GM18498 (cell line): ENCODE results near the gene OR4D1.

Experiments
- ATAC-seq: cut with Tn5 transposase; IDR thresholded peaks from one replicate; pipeline ENCODE4 v1.9.1; 2021; ENCODE audit warnings: mild to moderate bottlenecking, moderate library complexity; ENCODE audit not compliant: unreplicated experiment

OR4D1 gene

GRCh38 chr17:58153046-58153445, 4.9 kb downstream of the OR4D1 start:
- ATAC-seq = no peak

GRCh38 chr17:58153671-58154070, 5.5 kb downstream of the OR4D1 start:
- ATAC-seq = no peak

- ATAC-seq = no peak
Observed at GRCh38 chr17:58156839-58157803, 8.9 kb downstream of the OR4D1 start.

GRCh38 chr17:58158181-58158580, 10.0 kb downstream of the OR4D1 start:
- ATAC-seq = no peak

- ATAC-seq = no peak
Observed at GRCh38 chr17:58161566-58161965, 13.4 kb downstream of the OR4D1 start.

- no peak for ATAC-seq
Observed at GRCh38 chr17:58165981-58166380, 17.8 kb downstream of the OR4D1 start.

GRCh38 chr17:58166682-58167081, 18.5 kb downstream of the OR4D1 start, which contains the start of gene OR4D2:
TSS of gene OR4D2 (plus strand) at chr17:58166982. CDS start at chr17:58169656, 2,674 bp downstream.
- ATAC-seq = no peak

- ATAC-seq = no peak
Observed at GRCh38 chr17:58170622-58171021, 22.4 kb downstream of the OR4D1 start.

GRCh38 chr17:58172369-58173071, 24.3 kb downstream of the OR4D1 start:
- ATAC-seq = no peak

GRCh38 chr17:58174871-58175270, 26.7 kb downstream of the OR4D1 start:
- ATAC-seq = no peak

GRCh38 chr17:58176200-58176599, 28.0 kb downstream of the OR4D1 start:
- ATAC-seq = no peak

- ATAC-seq = no peak
Observed at GRCh38 chr17:58181796-58182195, 33.6 kb downstream of the OR4D1 start.

- ATAC-seq = no peak
Observed at GRCh38 chr17:58183514-58183913, 35.3 kb downstream of the OR4D1 start.

GRCh38 chr17:58184308-58184985, 36.3 kb downstream of the OR4D1 start:
- ATAC-seq = no peak

- ATAC-seq = no peak
Observed at GRCh38 chr17:58184986-58185761, 37.0 kb downstream of the OR4D1 start.

GRCh38 chr17:58186591-58186990, 38.4 kb downstream of the OR4D1 start:
- no peak for ATAC-seq

- ATAC-seq = no peak
Observed at GRCh38 chr17:58187063-58187462, 38.9 kb downstream of the OR4D1 start.

GRCh38 chr17:58187675-58188074, 39.5 kb downstream of the OR4D1 start:
- no peak for ATAC-seq

- ATAC-seq = no peak
Observed at GRCh38 chr17:58189436-58190146, 41.4 kb downstream of the OR4D1 start.
